Stimulated activated CD8-positive, alpha-beta memory T cell treated with anti-CD3 and anti-CD28 coated beads, Interleukin-7, amount 100 ng/mL, for 24 hours (primary cell): ENCODE results near the gene TMEM132D.

ENCODE experiments used
- DNase-seq: peaks from one replicate; pipeline ENCODE4 v3.0.0-alpha.2; 2020; ENCODE audit warnings: low read depth

TMEM132D gene

GRCh38 chr12:129097451-129097850 is 806.4 kb downstream of the TMEM132D start:
- DNase-seq = no peak

GRCh38 chr12:129096968-129097367 is 806.9 kb downstream of the TMEM132D start:
- no peak for DNase-seq

GRCh38 chr12:129096184-129096583 is 807.6 kb downstream of the TMEM132D start:
- no peak for DNase-seq

GRCh38 chr12:129089576-129089975 is 814.2 kb downstream of the TMEM132D start:
- no peak for DNase-seq

- no peak for DNase-seq
Observed at GRCh38 chr12:129084875-129085826, 818.7 kb downstream of the TMEM132D start.

- DNase-seq = no peak
Observed at GRCh38 chr12:129083121-129083840, 820.5 kb downstream of the TMEM132D start.

- no peak for DNase-seq
Observed at GRCh38 chr12:129082441-129082840, 821.4 kb downstream of the TMEM132D start.

- no peak for DNase-seq
Observed at GRCh38 chr12:129081755-129082250, 822.0 kb downstream of the TMEM132D start.

- no peak for DNase-seq
Observed at GRCh38 chr12:129080821-129081220, 823.0 kb downstream of the TMEM132D start.

GRCh38 chr12:129080391-129080790 is 823.4 kb downstream of the TMEM132D start:
- no peak for DNase-seq

- DNase-seq = no peak
Observed at GRCh38 chr12:129079719-129080118, 824.1 kb downstream of the TMEM132D start.

GRCh38 chr12:129076441-129077320 is 827.1 kb downstream of the TMEM132D start:
- DNase-seq = no peak

- no peak for DNase-seq
Observed at GRCh38 chr12:129075460-129076208, 828.2 kb downstream of the TMEM132D start.

- DNase-seq = no peak
Observed at GRCh38 chr12:129074379-129074778, 829.4 kb downstream of the TMEM132D start.

- DNase-seq = no peak
Observed at GRCh38 chr12:129073157-129073915, 830.5 kb downstream of the TMEM132D start.

GRCh38 chr12:129071362-129071761 is 832.5 kb downstream of the TMEM132D start:
- DNase-seq = no peak

- DNase-seq = no peak
Observed at GRCh38 chr12:129069886-129070285, 833.9 kb downstream of the TMEM132D start.

GRCh38 chr12:129068684-129069083 is 835.1 kb downstream of the TMEM132D start:
- no peak for DNase-seq

- DNase-seq = no peak
Observed at GRCh38 chr12:129067491-129067890, 836.3 kb downstream of the TMEM132D start.

GRCh38 chr12:129064209-129064855 is 839.5 kb downstream of the TMEM132D start:
- DNase-seq = no peak
